GM15510 (cell line): Measurements from ENCODE around the gene RAB10.

Source experiments
- POLR2A ChIP-seq: IDR thresholded peaks from 3 replicates; pipeline ENCODE4 v1.6.1; 2011; ENCODE audit warnings: borderline replicate concordance; ENCODE audit not compliant: insufficient read length; ENCODE audit errors: extremely low read depth

RAB10 gene

GRCh38 chr2:26074676-26075075, 40.8 kb downstream of the RAB10 start:
- TF ChIP-seq POLR2A = no peak

GRCh38 chr2:26075173-26075572, 41.3 kb downstream of the RAB10 start:
- no peak for TF ChIP-seq POLR2A

GRCh38 chr2:26076001-26076587, 42.2 kb downstream of the RAB10 start:
- TF ChIP-seq POLR2A = no peak

GRCh38 chr2:26077291-26077690, 43.4 kb downstream of the RAB10 start:
- no peak for TF ChIP-seq POLR2A

- no peak for TF ChIP-seq POLR2A
Observed at GRCh38 chr2:26078939-26079338, 45.1 kb downstream of the RAB10 start.

- TF ChIP-seq POLR2A = no peak
Observed at GRCh38 chr2:26080356-26080755, 46.5 kb downstream of the RAB10 start.

- no peak for TF ChIP-seq POLR2A
Observed at GRCh38 chr2:26081556-26081955, 47.7 kb downstream of the RAB10 start.

GRCh38 chr2:26086155-26086637, 52.3 kb downstream of the RAB10 start:
- TF ChIP-seq POLR2A = no peak

- TF ChIP-seq POLR2A = no peak
Observed at GRCh38 chr2:26086779-26087178, 52.9 kb downstream of the RAB10 start.

GRCh38 chr2:26088038-26088643, 54.3 kb downstream of the RAB10 start:
- no peak for TF ChIP-seq POLR2A

GRCh38 chr2:26089337-26089736, 55.5 kb downstream of the RAB10 start:
- no peak for TF ChIP-seq POLR2A

GRCh38 chr2:26095758-26096157, 61.9 kb downstream of the RAB10 start:
- TF ChIP-seq POLR2A = no peak

GRCh38 chr2:26099933-26100332, 66.0 kb downstream of the RAB10 start:
- no peak for TF ChIP-seq POLR2A

GRCh38 chr2:26100384-26100783, 66.5 kb downstream of the RAB10 start:
- no peak for TF ChIP-seq POLR2A

- no peak for TF ChIP-seq POLR2A
Observed at GRCh38 chr2:26103752-26104151, 69.9 kb downstream of the RAB10 start.

- no peak for TF ChIP-seq POLR2A
Observed at GRCh38 chr2:26112201-26112600, 78.3 kb downstream of the RAB10 start.

- no peak for TF ChIP-seq POLR2A
Observed at GRCh38 chr2:26114151-26114550, 80.3 kb downstream of the RAB10 start.

GRCh38 chr2:26118682-26119081, 84.8 kb downstream of the RAB10 start:
- TF ChIP-seq POLR2A = no peak

- TF ChIP-seq POLR2A = no peak
Observed at GRCh38 chr2:26119521-26119920, 85.6 kb downstream of the RAB10 start.
